ENCODE data around the gene ARL8A. TPM values are rescaled to one million over a fixed set of nuclear protein-coding genes. Genes with fewer than 3 reads are reported as not detected.

The ARL8A gene
- total RNA-seq (28.9 and 32.7 TPM in 2 replicates), polyA plus RNA-seq (56.0 and 65.9 TPM in 2 replicates)

DNA sequence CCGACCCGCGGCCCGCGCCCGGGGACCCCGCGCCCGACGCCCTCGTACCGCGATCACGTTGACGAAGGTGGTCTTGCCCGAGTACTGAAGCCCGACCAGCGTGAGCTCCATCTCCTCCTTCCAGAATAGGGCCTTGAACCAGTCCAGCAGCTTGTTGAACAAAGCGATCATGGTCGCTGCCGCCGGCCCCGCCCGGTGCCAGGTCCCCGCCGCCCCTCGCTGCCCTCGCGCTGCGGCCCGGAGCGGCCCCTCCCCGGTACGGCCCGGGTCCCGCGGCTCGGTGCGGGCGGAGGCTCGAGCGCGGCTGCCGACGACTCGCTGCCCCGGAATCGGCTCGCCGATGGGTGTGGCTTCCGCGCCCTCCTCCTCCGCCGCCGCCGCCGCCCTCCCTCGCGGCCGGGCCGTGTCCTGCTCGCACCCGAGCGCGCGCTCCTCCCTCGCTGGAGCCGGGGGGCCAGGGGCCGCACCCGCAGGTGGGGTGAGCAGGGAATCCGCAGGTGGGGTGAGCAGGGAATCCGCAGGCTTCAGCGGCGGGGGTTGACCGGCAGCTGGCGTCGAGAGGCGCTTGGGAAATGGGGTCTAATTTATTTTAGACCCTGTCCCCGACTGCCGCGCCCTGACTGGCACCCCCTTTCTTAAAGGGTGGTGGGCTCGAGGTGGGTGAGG lies at the start of gene ARL8A:
Gene ARL8A (minus strand): TSS at position 336 of the 666 bp plus-strand sequence. CDS start 165 bp downstream, at position 171.
- Histone ChIP-seq H3K9me2 (replicated peaks; ENCODE audit: insufficient read depth) (no peaks in the 10 kb centered on the region), H4K20me1 (ENCODE audit: insufficient read depth, poor library complexity, severe bottlenecking) (peaks cover 35% of the 10 kb centered on the region), H3K9me3 (ENCODE audit: low read depth) (no peaks in the 10 kb centered on the region), H3K27me3 (no peaks in the 10 kb centered on the region), H2AFZ (peak within 1 kb of the TSS; percentile 99), H3K27ac (peak within 1 kb of the TSS; percentile 81), H3K4me2 (peak within 1 kb of the TSS; percentile 89), H3K4me1 (ENCODE audit: insufficient read depth) (peaks cover 7% of the 10 kb centered on the region), H3K79me2 (peaks cover 48% of the 10 kb centered on the region), H3K4me3 (peak within 1 kb of the TSS; percentile 63), H3K36me3 (replicated peaks; ENCODE audit: insufficient read depth, low read depth) (no peaks in the 10 kb centered on the region)
- peak; percentile 84 for DNase-seq (ENCODE audit: low spot score)
- WGBS (ENCODE audit: low lambda C conversion rate, missing lambda C conversion rate), result under 1% methylated on average over 48 of the region's 82 CpGs
- TF ChIP-seq EZH2phosphoT487 (IDR thresholded peaks at IDR 0.05; ENCODE audit: low read depth, severe bottlenecking, unreplicated experiment) (no peak), EZH2 (IDR thresholded peaks at IDR 0.05; ENCODE audit: borderline replicate concordance) (no peak)
- TF ChIP-seq, protein P1, sequence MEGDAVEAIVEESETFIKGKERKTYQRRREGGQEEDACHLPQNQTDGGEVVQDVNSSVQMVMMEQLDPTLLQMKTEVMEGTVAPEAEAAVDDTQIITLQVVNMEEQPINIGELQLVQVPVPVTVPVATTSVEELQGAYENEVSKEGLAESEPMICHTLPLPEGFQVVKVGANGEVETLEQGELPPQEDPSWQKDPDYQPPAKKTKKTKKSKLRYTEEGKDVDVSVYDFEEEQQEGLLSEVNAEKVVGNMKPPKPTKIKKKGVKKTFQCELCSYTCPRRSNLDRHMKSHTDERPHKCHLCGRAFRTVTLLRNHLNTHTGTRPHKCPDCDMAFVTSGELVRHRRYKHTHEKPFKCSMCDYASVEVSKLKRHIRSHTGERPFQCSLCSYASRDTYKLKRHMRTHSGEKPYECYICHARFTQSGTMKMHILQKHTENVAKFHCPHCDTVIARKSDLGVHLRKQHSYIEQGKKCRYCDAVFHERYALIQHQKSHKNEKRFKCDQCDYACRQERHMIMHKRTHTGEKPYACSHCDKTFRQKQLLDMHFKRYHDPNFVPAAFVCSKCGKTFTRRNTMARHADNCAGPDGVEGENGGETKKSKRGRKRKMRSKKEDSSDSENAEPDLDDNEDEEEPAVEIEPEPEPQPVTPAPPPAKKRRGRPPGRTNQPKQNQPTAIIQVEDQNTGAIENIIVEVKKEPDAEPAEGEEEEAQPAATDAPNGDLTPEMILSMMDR (IDR thresholded peaks at IDR 0.05; ENCODE audit: poor library complexity), result no peak

DNA sequence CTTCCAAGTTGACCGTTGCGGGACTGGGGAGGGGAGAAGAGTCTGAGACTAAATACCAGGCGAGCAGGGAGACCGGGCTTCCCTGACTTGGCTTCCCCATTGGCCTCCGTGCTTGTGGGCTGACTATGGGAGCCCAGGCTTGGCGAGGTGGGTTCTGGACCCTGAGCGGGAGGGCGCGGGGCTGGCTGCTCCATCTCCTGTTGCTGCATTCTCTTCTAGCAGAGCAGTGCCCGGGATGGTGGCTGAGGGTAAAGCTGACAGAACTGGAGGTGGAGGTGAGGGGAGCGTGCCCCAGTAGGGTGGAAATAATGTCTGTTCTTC lies 49.8 kb upstream of the ARL8A start:
- no peak for TF ChIP-seq EZH2 (IDR thresholded peaks at IDR 0.05; ENCODE audit: borderline replicate concordance)
- TF ChIP-seq, protein P1 (IDR thresholded peaks at IDR 0.05; ENCODE audit: poor library complexity), result no peak
- no peak for TF ChIP-seq EZH2phosphoT487 (IDR thresholded peaks at IDR 0.05; ENCODE audit: low read depth, severe bottlenecking, unreplicated experiment)
- H4K20me1 ChIP-seq (ENCODE audit: insufficient read depth, poor library complexity, severe bottlenecking), result no peaks in the 10 kb centered on the region
- whole genome bisulfite sequencing (ENCODE audit: low lambda C conversion rate, missing lambda C conversion rate), result 65% methylated on average over 11 of the region's 11 CpGs
- H2AFZ ChIP-seq, result no peak overlapping the region
- H3K27me3 ChIP-seq, result peaks cover 32% of the 10 kb centered on the region
- H3K4me3 ChIP-seq, result no peak overlapping the region
- no peaks in the 10 kb centered on the region for H3K79me2 ChIP-seq
- no peaks in the 10 kb centered on the region for H3K36me3 ChIP-seq (replicated peaks; ENCODE audit: insufficient read depth, low read depth)
- no peak for DNase-seq (ENCODE audit: low spot score)
- no peaks in the 10 kb centered on the region for H3K9me2 ChIP-seq (replicated peaks; ENCODE audit: insufficient read depth)
- H3K27ac ChIP-seq, result no peak overlapping the region
- peaks cover 19% of the 10 kb centered on the region for H3K4me1 ChIP-seq (ENCODE audit: insufficient read depth)
- peak overlapping the region; percentile 88 for H3K4me2 ChIP-seq
- no peaks in the 10 kb centered on the region for H3K9me3 ChIP-seq (ENCODE audit: low read depth)

DNA sequence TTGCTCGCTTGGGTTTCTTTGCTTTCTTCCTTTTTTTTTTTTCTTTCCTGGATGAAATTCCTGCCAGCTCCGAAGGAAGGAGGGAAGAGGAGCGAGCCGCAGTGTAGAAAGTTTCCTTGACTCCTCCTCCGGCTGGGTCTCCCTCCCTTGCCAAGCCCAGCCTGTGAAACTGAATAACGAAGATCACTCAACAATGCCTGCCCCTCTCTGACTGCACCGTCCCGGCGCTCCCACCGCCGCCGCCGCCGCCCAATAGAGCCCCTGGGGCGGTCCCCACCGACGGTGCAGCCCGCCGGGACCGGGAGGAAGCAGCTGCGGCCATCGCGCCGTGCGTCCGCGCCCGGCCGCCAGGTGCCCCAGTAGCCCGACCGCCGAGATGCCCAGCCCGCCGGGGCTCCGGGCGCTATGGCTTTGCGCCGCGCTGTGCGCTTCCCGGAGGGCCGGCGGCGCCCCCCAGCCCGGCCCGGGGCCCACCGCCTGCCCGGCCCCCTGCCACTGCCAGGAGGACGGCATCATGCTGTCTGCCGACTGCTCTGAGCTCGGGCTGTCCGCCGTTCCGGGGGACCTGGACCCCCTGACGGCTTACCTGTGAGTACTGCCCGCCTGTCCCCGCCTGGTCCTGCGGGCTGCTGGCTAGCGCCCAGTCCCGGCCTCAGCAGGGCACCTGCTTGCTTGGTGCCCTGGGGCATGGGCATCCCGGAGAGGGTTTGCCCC lies 49.2 kb upstream of the ARL8A start, which contains the start of gene LGR6:
Gene LGR6 (plus strand): TSS at position 186 of the 714 bp plus-strand sequence. CDS start 191 bp downstream, at position 377.
- peak within 1 kb of the TSS; percentile 33 for H3K4me3 ChIP-seq
- peak; percentile 3 for TF ChIP-seq EZH2 (IDR thresholded peaks at IDR 0.05; ENCODE audit: borderline replicate concordance)
- no peak for TF ChIP-seq EZH2phosphoT487 (IDR thresholded peaks at IDR 0.05; ENCODE audit: low read depth, severe bottlenecking, unreplicated experiment)
- peak; percentile 58 for DNase-seq (ENCODE audit: low spot score)
- H3K27ac ChIP-seq, result no peak within 1 kb of the TSS
- no peak within 1 kb of the TSS for H2AFZ ChIP-seq
- no peaks in the 10 kb centered on the region for H3K36me3 ChIP-seq (replicated peaks; ENCODE audit: insufficient read depth, low read depth)
- no peaks in the 10 kb centered on the region for H3K9me3 ChIP-seq (ENCODE audit: low read depth)
- H3K27me3 ChIP-seq, result peaks cover 32% of the 10 kb centered on the region
- WGBS (ENCODE audit: low lambda C conversion rate, missing lambda C conversion rate), result 7% methylated on average over 39 of the region's 61 CpGs
- H3K9me2 ChIP-seq (replicated peaks; ENCODE audit: insufficient read depth), result no peaks in the 10 kb centered on the region
- no peaks in the 10 kb centered on the region for H3K79me2 ChIP-seq
- H3K4me2 ChIP-seq, result peak within 1 kb of the TSS; percentile 88
- no peaks in the 10 kb centered on the region for H4K20me1 ChIP-seq (ENCODE audit: insufficient read depth, poor library complexity, severe bottlenecking)
- H3K4me1 ChIP-seq (ENCODE audit: insufficient read depth), result peaks cover 22% of the 10 kb centered on the region

All from hepatocyte (in vitro differentiated cells).